HG02623 (cell line): ENCODE data around the gene NFE2.
"Not testable (repeated sequence)": the region's sequence is repeated elsewhere in the genome, so short reads cannot be mapped to it uniquely, and the experiment has no call there.

Experiments
- ATAC-seq: cut with Tn5 transposase; IDR thresholded peaks from one replicate; pipeline ENCODE4 v1.9.1; 2021; ENCODE audit warnings: moderate library complexity; ENCODE audit not compliant: unreplicated experiment

Gene NFE2

GRCh38 chr12:54284070-54284780, 16.6 kb downstream of the NFE2 start:
- ATAC-seq, result not testable (repeated sequence)

- ATAC-seq, result no peak
Measured at GRCh38 chr12:54282949-54283593, 17.7 kb downstream of the NFE2 start.

GRCh38 chr12:54281694-54282093, 19.1 kb downstream of the NFE2 start:
- not testable (repeated sequence) for ATAC-seq

GRCh38 chr12:54281261-54281638, 19.6 kb downstream of the NFE2 start:
- not testable (repeated sequence) for ATAC-seq

DNA sequence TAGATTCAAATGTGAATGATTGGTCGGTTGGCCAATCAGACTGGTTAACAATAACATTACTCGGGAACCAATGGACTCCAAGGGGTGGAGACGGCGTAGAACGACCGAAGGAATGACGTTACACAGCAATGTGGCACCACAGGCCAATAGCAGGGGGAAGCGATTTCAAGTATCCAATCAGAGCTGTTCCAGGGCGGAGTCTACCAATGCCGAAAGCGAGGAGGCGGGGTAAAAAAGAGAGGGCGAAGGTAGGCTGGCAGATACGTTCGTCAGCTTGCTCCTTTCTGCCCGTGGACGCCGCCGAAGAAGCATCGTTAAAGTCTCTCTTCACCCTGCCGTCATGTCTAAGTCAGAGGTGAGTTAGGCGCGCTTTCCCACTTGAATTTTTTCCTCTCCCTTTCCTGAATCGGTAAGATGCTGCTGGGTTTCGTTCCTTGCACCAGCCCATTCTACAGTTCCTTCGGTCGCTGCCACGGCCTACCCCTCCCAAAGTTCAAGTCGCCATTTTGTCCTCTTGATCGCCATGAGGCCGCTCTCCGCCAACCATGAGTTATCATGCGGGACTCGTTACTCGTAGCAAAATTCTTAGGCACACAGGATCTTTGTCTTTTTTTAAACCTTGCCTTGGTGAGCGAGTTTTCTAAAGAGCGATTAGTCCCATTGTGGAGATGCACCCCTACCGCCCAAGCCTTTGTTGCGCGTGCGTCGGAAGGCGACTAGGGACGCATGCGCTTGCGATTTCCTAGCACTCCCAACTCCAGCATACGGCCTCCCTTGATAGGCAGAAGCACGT, 20.2 kb downstream of the NFE2 start, which contains the start of gene HNRNPA1:
Gene HNRNPA1, plus strand, starts transcription at position 259 of the 793 bp plus-strand sequence. Its CDS starts 82 bp downstream, at position 341.
- peak; percentile 74 for ATAC-seq

- peak; percentile 72 for ATAC-seq
Measured at GRCh38 chr12:54279632-54280467, 21.0 kb downstream of the NFE2 start, which contains the start of gene CBX5. Gene CBX5, minus strand, starts transcription at chr12:54280122. Its CDS starts 22,472 bp downstream, at chr12:54257650.

- ATAC-seq, result no peak
Measured at GRCh38 chr12:54279227-54279631, 21.6 kb downstream of the NFE2 start.

- ATAC-seq, result no peak
Measured at GRCh38 chr12:54277823-54278276, 23.0 kb downstream of the NFE2 start.

DNA sequence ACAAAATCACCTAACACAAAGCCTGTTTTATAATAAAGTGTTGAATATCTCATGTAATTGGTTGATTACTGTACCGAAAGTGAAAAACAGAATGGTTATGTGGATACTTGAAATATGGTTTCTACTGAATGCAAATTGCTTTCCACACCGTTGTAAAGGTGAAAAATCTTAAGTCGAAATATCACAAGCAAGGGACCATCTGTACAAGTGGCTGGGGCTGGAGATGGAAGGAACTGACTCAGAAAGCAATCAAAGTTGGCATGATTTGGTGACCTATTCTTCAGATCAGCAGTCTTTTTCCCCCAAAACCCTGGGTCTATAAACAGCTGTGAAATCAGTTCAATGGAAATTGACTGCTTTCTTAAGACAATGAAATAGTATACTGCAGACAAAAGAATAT, 24.4 kb downstream of the NFE2 start:
- no peak for ATAC-seq

GRCh38 chr12:54273981-54274380, 26.8 kb downstream of the NFE2 start:
- ATAC-seq, result no peak

DNA sequence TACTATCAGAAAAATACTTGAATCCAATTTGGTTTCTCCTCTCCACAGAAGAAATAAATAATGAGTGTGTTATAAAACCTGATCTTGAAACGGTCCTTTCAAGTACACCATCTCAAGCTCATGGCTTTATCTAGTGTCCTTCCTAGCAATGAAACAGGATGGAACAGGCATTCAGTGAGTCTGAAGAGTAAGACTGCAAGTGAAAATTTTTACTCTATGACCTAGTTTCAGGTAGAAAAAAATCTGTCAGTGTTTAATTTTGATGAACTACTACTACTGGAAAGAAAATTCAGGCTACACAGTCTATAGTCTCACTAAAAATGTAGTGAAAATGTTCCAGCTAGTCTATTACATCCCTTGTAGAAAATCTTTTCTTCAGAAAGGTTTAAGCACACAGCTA, 28.6 kb downstream of the NFE2 start:
- no peak for ATAC-seq

DNA sequence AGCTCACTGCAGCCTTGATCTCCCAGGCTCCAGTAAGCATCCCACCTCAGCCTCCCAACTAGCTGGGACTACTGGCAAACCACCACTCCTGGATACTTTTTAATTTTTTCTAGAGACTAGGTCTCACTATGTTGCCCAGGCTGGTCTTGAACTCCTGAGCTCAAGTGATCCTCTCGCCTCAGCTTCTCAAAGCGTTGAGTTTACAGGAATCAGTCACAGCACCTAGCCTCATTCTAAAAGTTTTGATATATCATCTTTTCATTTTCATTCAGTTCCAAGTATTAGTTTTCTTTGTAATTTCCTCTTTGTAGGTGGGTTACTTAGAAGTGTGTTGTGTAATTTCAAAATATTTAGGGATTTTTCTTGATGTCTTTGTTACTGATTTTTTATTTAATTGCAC, 30.5 kb downstream of the NFE2 start:
- ATAC-seq, result no peak

DNA sequence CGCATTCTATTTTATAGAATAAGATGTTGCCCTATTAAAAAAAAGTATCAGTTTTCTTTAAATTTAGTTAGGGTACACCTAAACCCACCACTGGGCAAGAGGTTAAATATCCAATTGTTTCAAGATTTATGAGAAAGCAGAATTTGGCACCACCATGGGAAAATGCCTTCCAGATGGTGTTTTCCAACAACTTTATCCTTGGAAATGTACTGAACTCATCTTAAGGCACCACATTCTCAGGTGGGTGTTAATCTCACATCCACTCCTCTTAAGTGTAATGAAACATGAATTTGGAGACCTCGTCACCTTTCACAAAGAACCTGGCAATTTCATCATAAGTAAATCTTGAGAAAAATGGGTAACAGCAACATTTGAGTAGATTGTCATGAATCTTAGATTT, 34.0 kb downstream of the NFE2 start:
- ATAC-seq, result no peak

GRCh38 chr12:54265364-54265812, 35.4 kb downstream of the NFE2 start:
- ATAC-seq, result no peak

DNA sequence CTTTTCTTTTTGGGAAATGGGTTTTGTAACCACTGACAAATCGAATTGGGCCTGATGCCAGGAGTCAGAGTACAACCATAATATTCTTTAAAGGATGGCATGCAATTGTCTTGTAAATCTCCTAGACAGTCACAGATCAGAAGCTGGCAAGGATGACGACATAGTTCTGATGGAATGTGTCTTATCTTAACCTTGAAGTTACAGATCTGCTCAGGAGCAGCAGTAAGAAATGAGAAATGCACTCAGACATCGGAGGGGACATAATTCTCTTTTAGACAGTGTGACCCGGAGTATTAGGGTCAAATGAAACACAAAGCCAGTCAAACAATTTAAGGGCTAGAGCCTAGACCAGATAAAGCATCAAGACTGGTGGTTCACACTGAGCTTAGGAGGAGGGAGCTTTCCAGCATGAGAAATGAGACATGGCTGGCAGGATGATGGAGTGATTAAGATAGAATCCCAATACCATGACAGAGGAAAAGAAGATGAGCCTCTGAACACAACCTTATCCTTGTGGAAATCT, 38.4 kb downstream of the NFE2 start:
- ATAC-seq, result no peak

DNA sequence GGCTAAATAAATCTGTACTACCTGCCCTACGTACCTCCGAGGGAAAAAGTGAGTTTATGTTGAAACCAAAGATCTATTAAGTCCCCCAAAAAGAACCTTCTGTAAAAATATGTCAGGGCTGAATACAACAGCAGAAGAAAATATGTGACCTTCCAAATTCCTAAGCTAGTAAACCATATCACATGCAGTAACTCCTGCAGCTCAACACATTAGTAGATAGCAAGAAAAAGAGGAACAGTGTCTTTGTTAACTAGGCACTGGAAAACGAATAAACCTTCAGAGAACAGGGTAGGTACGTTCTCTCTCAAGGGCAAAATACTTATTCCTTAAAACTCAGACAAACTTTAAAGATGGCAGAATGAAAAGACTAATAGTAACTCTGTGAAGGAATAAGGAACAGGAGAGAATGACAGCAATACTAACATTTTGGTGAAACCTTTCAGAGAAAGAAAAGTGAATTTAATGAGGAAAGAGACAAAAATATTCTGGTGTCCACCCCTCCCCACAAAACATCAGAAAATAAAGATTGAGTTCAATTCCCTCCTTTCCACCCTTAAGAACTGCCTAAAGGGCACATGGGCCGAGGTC, 38.9 kb downstream of the NFE2 start:
- ATAC-seq, result no peak

- peak; percentile 85 for ATAC-seq
Measured at GRCh38 chr12:54259194-54260011, 41.4 kb downstream of the NFE2 start.

DNA sequence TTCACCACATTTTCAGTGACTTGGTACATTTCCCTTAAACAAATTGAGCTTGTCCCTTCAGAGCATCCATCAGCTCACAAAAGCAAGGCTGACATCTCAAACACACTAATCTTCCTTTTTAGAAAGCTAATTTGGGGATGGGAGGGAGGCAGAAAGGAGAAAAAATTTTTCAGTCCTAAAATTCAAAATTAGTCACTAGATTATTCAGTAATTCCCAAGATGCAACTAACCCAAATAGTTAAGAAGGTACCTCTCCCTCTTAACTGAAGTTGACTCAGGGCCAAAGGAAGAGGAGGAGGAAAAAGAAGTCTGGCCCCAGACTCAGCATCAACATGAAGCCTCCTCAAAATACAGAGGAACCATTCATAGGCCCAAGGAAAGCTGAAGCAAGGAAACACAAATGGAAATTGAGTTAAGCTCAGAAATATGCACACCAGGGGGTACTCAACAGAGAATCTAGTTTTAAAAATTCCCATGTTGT, 42.6 kb downstream of the NFE2 start:
- ATAC-seq, result no peak

DNA sequence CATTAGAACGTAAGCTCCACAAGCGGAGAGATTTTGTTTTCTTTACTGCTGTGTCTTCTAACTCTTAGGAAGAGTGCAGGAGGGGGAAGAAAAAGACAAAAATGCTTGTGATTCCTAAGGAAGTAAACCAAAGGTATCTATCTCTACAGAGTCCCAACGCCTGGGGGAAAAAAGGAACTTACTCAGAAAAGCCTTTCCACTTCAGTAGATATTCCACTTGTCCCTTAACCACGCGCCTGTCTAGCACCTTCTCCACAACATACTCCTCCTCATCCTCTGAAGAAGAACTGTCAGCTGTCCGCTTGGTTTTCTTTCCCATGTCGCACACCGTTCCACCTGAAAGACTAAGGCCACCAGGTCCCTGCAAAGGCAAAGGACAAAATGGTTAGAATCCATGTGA, 43.5 kb downstream of the NFE2 start:
- no peak for ATAC-seq
